ENCODE results near the gene BMP6. TPM values are rescaled to one million over a fixed set of nuclear protein-coding genes. Genes with fewer than 3 reads are reported as not detected.

BMP6 gene
- total and polyA plus RNA-seq, 2 of the 8 experiments (the other 6 are each of a cell fraction or from before 2014, with no cell fraction given), result 2.0 to 2.1 TPM

- Histone ChIP-seq H3K56ac (replicated peaks; ENCODE audit: insufficient read length, low read depth, low read length) (no peak overlapping the region), H2BK5ac (ENCODE audit: low read depth, low read length) (no peak overlapping the region), H4K8ac (ENCODE audit: extremely low read depth, insufficient read depth, low read length) (no peak overlapping the region), H4K5ac (ENCODE audit: insufficient read length, low read depth, low read length) (no peak overlapping the region), H3K79me1 (ENCODE audit: low read depth, low read length) (no peaks in the 10 kb centered on the region; the same call in 1 of the 2 replicates), H2BK120ac (replicated peaks; ENCODE audit: low read depth, low read length) (no peak overlapping the region), H3K23ac (ENCODE audit: insufficient read length) (no peak overlapping the region), H3K23me2 (ENCODE audit: low read depth, low read length) (no peaks in the 10 kb centered on the region), H3K79me2 (ENCODE audit: control insufficient read depth in 1 of 2, insufficient read depth in 2 of 2, low read length in 2 of 2) (no peaks in the 10 kb centered on the region), H3K4me3 (ENCODE audit: extremely low read depth in 1 of 4, insufficient read depth in 2 of 4, low read depth in 3 of 4, low read length in 4 of 4) (no peak overlapping the region), H3K4me2 (ENCODE audit: insufficient read depth in 1 of 2, low read depth in 2 of 2, low read length in 2 of 2) (no peak overlapping the region), H2BK15ac (ENCODE audit: low read length) (no peak overlapping the region), H3K18ac (ENCODE audit: extremely low read depth, low read length) (no peak overlapping the region), H3K27me3 (replicated peaks in 1 of 4; ENCODE audit: control insufficient read depth in 3 of 4, extremely low read depth in 1 of 4, insufficient read depth in 3 of 4, low read length in 3 of 4) (no peaks in the 10 kb centered on the region), H2AFZ (ENCODE audit: low read length) (no peak overlapping the region), H3K9ac (replicated peaks in 1 of 4; ENCODE audit: extremely low read depth in 1 of 4, low read depth in 3 of 4, low read length in 3 of 4) (no peak overlapping the region), H4K20me1 (replicated peaks in 1 of 2; ENCODE audit: control insufficient read depth in 1 of 2, insufficient read depth in 2 of 2, low read length in 2 of 2) (no peaks in the 10 kb centered on the region), H3K9me3 (ENCODE audit: insufficient read depth in 2 of 2, low read depth in 1 of 2, low read length in 1 of 2) (0 out of 4 replicates have a peak, but pooled peaks cover 0 to 5% of the 10 kb centered on the region in 2 experiments), H2BK20ac (ENCODE audit: low read length) (no peak overlapping the region), H4K91ac (replicated peaks; ENCODE audit: insufficient read length, low read length) (no peak overlapping the region), H2BK12ac (ENCODE audit: low read depth, low read length) (no peak overlapping the region), H3K4me1 (replicated peaks in 1 of 4; ENCODE audit: control insufficient read depth in 3 of 4, insufficient read depth in 4 of 4, low read length in 3 of 4) (no peaks in the 10 kb centered on the region), H2AK5ac (ENCODE audit: low read depth, low read length) (no peak overlapping the region), H3K14ac (ENCODE audit: insufficient read length) (no peak overlapping the region), H3K4ac (replicated peaks; ENCODE audit: insufficient read length, low read depth, low read length) (no peak overlapping the region), H3K36me3 (ENCODE audit: control insufficient read depth in 2 of 4, insufficient read depth in 4 of 4, low read length in 3 of 4) (no peaks in the 10 kb centered on the region), H3K27ac (ENCODE audit: low read depth, low read length) (no peak overlapping the region)
- ChIA-PET POLR2A (ENCODE audit: partially characterized antibody) (no interaction called here), CTCF (ENCODE audit: partially characterized antibody) (no interaction called here)
- DNase-seq (ENCODE audit: low read depth in 1 of 2, low spot score in 2 of 2) (no peak), FAIRE-seq (no peak)
- TF ChIP-seq SIX5 (IDR thresholded peaks at IDR 0.05; ENCODE audit: low read depth, low read length) (no peak), BACH1 (IDR thresholded peaks at IDR 0.05; ENCODE audit: low read length) (peak; percentile 79), SAP30 (IDR thresholded peaks at IDR 0.05; ENCODE audit: insufficient read depth, insufficient replicate concordance, low read length) (no peak), SIN3A (conservative IDR thresholded peaks at IDR 0.05 in 1 of 2, IDR thresholded peaks at IDR 0.05 in 1 of 2; ENCODE audit: low read depth in 1 of 2, low read length in 2 of 2) (no peak), RBBP5 (IDR thresholded peaks at IDR 0.05; ENCODE audit: borderline replicate concordance, low read depth, low read length) (no peak), CEBPB (IDR thresholded peaks at IDR 0.05; ENCODE audit: low read depth, low read length) (no peak), YY1 (IDR thresholded peaks at IDR 0.05; ENCODE audit: low read depth, low read length) (no peak), MAX (IDR thresholded peaks at IDR 0.05) (no peak), MAFK (IDR thresholded peaks at IDR 0.05; ENCODE audit: low read depth, low read length) (peak; percentile 99)
- WGBS, 2 experiments (ENCODE audit: extremely low coverage in 1 of 2, insufficient coverage in 1 of 2, insufficient read length in 1 of 2, insufficient replicate concordance in 2 of 2, low coverage in 1 of 2, low lambda C conversion rate in 2 of 2, missing lambda C conversion rate in 1 of 2), result 86% methylated on average over 8 of the region's 8 CpGs; no CpG with 5 or more reads in 1 of the 2 experiments
Measured at GRCh38 chr6:7919871-7920270, 194.0 kb downstream of the BMP6 start.

All from H1 (cell line).